Cerebellar nuclear complex (tissue), 1 donor: Measurements from ENCODE around the gene CTNNA2.

Source experiments
- DNase-seq, 2 experiments: peaks; one replicate each; lab custom pipeline; 2025; lab: John Stamatoyannopoulos, UW

Gene CTNNA2

GRCh38 chr2:80209458-80209857 is 696.6 kb downstream of the CTNNA2 start:
- DNase-seq: no peak

GRCh38 chr2:80217446-80217845 is 704.6 kb downstream of the CTNNA2 start:
- no peak for DNase-seq

DNA sequence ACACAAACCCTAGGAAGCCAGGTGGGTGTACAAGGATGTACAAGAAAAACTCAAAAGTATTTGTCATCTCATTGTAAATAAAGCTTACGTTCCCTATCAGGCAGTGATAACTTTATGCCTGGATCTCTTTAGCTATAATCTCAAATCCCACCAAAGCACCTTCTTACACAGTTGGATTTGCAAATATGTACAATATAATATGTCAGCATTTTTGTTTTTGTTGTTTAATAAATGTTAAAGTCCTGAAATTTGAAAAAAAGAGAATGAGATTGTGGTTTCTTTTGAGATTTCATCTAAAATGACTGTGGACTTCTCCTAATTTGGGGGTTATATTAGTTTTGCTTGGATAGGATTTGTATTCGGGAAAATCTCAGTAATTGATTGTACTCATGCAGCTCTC is 709.8 kb downstream of the CTNNA2 start:
- DNase-seq: no peak

GRCh38 chr2:80231421-80231820 is 718.6 kb downstream of the CTNNA2 start:
- DNase-seq: no peak

GRCh38 chr2:80233333-80233732 is 720.5 kb downstream of the CTNNA2 start:
- DNase-seq: no peak

- DNase-seq: no peak
Observed at GRCh38 chr2:80238692-80239469, 726.0 kb downstream of the CTNNA2 start.

DNA sequence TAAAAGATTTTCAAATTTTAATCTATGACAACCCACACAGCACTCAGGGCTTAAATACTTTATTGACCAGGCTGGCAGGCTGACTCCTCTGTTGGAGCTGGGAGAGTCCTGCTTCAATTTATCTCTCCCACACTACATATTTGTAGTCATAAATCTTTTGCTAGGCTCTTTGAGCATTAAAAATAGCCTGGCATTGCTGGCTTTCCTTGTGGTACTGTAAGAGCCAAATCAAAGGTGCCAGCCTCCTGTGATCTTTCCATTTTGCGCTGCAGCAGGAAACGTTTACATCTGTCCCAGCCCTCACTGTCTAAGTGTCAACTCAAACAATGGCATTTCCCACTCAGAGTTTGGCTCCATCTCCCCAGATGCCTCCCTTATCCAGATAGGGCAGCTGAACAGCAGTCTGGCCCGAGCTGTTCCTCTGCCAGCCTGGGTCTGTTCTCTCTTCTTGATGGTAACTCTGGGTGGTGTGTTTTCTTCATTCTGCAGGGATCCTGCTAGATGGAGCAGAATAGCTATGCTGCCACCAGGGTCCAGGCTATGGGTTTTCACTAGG is 729.6 kb downstream of the CTNNA2 start:
- no peak for DNase-seq

- no peak for DNase-seq
Observed at GRCh38 chr2:80244905-80245584, 732.2 kb downstream of the CTNNA2 start.

- no peak for DNase-seq
Observed at GRCh38 chr2:80246534-80246933, 733.7 kb downstream of the CTNNA2 start.

- no peak for DNase-seq
Observed at GRCh38 chr2:80247339-80247738, 734.5 kb downstream of the CTNNA2 start.

GRCh38 chr2:80248146-80248545 is 735.3 kb downstream of the CTNNA2 start:
- DNase-seq: no peak

GRCh38 chr2:80252294-80252986 is 739.6 kb downstream of the CTNNA2 start:
- no peak for DNase-seq

DNA sequence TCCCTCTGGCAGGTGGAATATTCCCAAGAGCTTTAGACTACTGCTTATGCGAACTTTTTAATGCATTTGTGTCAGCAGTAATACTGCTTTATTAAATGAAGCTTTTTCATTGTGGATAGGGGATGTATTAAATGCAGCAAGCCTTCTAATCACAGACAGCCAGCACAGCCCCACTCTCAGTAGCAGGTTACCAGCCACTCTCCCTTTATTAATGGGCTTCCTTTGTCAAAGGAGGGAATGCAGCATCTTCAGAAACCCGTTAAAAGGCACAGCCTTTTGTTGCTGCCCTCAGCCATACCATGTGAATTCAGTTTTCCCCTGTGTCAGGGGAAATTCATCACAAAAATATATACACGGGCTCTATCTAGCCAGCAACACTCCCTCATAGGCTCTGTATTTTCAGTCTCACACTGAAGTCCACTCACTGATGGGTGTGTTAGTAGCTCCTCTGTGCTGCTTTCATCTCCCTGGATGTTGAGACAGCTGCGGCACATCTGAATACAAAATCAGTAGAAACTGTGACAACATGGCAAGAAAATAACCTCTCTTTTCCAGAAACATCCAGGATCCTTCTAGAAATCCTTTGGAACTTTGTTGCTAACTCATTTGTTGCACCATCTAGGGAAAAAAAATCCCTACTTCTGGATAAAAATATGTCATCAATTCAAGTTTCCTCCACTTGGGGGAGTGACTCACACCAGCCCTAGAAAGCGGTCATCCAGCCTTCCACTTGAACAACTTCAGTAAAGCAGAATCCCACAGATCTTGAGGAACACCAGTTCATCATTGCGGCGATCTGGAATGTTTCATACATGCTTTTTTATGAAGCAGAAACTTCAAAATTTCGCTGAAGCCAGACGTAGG is 743.3 kb downstream of the CTNNA2 start:
- no peak for DNase-seq

- DNase-seq: no peak
Observed at GRCh38 chr2:80256782-80257167, 743.9 kb downstream of the CTNNA2 start.

DNA sequence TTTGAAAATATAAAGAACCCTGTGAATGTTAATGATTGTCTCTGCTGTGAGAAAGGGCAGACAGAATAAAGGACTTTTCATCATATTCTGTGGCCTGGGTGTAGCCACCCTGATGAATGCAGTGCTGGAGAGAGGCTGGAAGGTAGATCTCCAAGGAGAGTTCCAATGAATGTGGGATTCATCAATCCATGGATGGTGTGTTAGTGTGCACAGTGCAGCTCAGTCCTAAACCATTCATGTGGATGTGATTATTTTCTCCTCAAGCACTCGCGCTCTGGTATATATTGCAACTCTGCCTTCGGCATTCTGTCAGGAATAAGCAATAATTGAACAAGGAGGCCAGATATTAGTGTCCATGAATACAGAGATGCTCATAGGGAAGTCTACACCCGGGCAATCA is 744.6 kb downstream of the CTNNA2 start:
- no peak for DNase-seq

DNA sequence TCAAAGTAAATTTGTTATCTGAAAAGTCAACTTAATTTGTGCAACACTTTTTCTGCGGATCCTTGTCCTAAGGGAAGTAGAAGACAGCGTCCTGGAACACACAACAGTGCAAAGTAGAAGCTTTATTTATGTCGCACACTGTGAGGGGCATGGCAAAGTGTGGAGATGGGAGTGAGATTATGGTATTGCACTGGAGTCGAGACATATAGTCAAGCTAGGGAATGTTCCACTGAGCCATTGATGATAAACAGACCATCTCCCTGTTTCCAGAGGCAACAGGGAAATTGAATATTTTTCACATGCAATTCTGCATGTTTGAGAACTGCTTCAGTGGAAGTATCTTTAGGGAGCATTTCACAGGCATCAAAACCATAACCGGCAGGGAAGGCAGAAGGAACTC is 745.5 kb downstream of the CTNNA2 start:
- DNase-seq: no peak

DNA sequence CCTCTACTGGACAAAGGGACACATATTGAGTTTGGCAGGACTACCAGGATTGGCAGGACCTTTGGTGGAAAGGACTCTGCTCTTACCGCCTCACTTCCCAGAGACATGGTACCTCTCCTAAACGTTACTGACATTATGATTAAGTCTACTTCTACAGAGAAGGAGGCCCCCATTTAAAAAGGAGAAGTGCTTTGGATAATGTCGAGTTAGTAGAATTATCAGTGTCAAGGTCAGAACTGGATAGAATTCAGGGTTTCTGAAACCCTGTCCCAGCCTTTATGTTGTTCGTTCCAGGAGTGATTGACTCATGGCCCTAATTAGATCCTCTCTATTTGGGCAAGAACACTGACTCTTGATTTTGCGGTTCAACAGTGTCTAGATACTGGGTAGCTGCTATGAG is 745.9 kb downstream of the CTNNA2 start:
- no peak for DNase-seq

DNA sequence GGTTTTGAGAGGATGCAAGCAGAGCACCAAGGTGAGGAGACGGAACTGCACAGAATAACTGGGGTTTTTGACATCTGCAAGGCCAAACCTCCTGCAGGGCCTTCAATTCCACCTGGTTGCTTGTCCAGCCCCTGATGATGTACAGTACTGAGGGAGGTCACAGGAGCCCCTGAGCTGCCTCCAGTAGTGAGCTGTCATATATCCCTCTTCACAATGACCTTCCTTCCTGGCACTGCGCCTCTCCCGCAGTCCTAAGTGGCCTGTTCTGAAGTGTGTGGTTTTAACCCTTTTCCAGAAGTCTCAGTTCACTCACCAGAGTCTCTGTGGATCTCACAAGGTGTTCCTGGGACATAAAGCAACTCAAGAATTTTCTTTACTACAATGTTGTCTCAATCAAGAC is 746.4 kb downstream of the CTNNA2 start:
- no peak for DNase-seq

GRCh38 chr2:80266231-80266630 is 753.4 kb downstream of the CTNNA2 start:
- DNase-seq: no peak

- DNase-seq: no peak
Observed at GRCh38 chr2:80269806-80270205, 757.0 kb downstream of the CTNNA2 start.

- DNase-seq: no peak
Observed at GRCh38 chr2:80280598-80280997, 767.7 kb downstream of the CTNNA2 start.

- no peak for DNase-seq
Observed at GRCh38 chr2:80281049-80281448, 768.2 kb downstream of the CTNNA2 start.
